ENCODE results near the gene HORMAD2. TPM values are rescaled to one million over a fixed set of nuclear protein-coding genes. Genes with fewer than 3 reads are reported as not detected.
"Not testable (repeated sequence)": the region's sequence is repeated elsewhere in the genome, so short reads cannot be mapped to it uniquely, and the experiment has no call there.

HORMAD2 gene
- total RNA-seq, 1 experiment from 2014 or later, result not detected

- DNase-seq, result no peak
- Histone ChIP-seq H3K9me3 (no peaks in the 10 kb centered on the region), H3K4me3 (no peak overlapping the region), H3K36me3 (no peaks in the 10 kb centered on the region), H3K27me3 (no peaks in the 10 kb centered on the region)
Observed at GRCh38 chr22:30046716-30047363, 33.4 kb upstream of the HORMAD2 start.

- no peak for DNase-seq
- Histone ChIP-seq H3K9me3 (no peaks in the 10 kb centered on the region), H3K27me3 (no peaks in the 10 kb centered on the region), H3K36me3 (no peaks in the 10 kb centered on the region), H3K4me3 (no peak overlapping the region)
Observed at GRCh38 chr22:30047364-30047738, 32.9 kb upstream of the HORMAD2 start.

- Histone ChIP-seq H3K4me3 (no peak overlapping the region), H3K36me3 (no peaks in the 10 kb centered on the region), H3K27me3 (no peaks in the 10 kb centered on the region), H3K9me3 (no peaks in the 10 kb centered on the region)
- DNase-seq, result no peak
Observed at GRCh38 chr22:30048681-30049080, 31.6 kb upstream of the HORMAD2 start.

GRCh38 chr22:30054067-30054763, 26.0 kb upstream of the HORMAD2 start:
- DNase-seq, result no peak
- H3K4me3 ChIP-seq, result no peak overlapping the region
- H3K27me3 ChIP-seq, result no peaks in the 10 kb centered on the region
- 0 out of 2 replicates have a peak, but pooled peaks cover under 1% of the 10 kb centered on the region for H3K9me3 ChIP-seq
- no peaks in the 10 kb centered on the region for H3K36me3 ChIP-seq

- Histone ChIP-seq H3K9me3 (0 out of 2 replicates have a peak, but pooled peaks cover 2% of the 10 kb centered on the region), H3K36me3 (no peaks in the 10 kb centered on the region), H3K4me3 (no peak overlapping the region), H3K27me3 (no peaks in the 10 kb centered on the region)
- DNase-seq, result no peak
Observed at GRCh38 chr22:30054764-30055069, 25.5 kb upstream of the HORMAD2 start.

GRCh38 chr22:30056015-30056414, 24.2 kb upstream of the HORMAD2 start:
- DNase-seq, result no peak

GRCh38 chr22:30057375-30057774, 22.9 kb upstream of the HORMAD2 start:
- Histone ChIP-seq H3K9me3 (0 out of 2 replicates have a peak, but pooled peaks cover 2% of the 10 kb centered on the region), H3K36me3 (no peaks in the 10 kb centered on the region), H3K4me3 (no peak overlapping the region), H3K27me3 (no peaks in the 10 kb centered on the region)
- DNase-seq, result no peak

More at GRCh38 chr22:30056015-30056414, 24.2 kb upstream of the HORMAD2 start:
- Histone ChIP-seq H3K9me3 (0 out of 2 replicates have a peak, but pooled peaks cover 2% of the 10 kb centered on the region), H3K4me3 (no peak overlapping the region), H3K36me3 (no peaks in the 10 kb centered on the region), H3K27me3 (no peaks in the 10 kb centered on the region)

- not testable (repeated sequence) for DNase-seq, H3K27me3 ChIP-seq, H3K9me3 ChIP-seq, H3K4me3 ChIP-seq, H3K36me3 ChIP-seq
Observed at GRCh38 chr22:30059346-30060020, 20.8 kb upstream of the HORMAD2 start.

GRCh38 chr22:30061094-30061493, 19.2 kb upstream of the HORMAD2 start:
- H3K36me3 ChIP-seq, DNase-seq, H3K9me3 ChIP-seq, H3K27me3 ChIP-seq, H3K4me3 ChIP-seq: not testable (repeated sequence)

- Histone ChIP-seq H3K36me3 (no peaks in the 10 kb centered on the region), H3K9me3 (peaks cover 2% of the 10 kb centered on the region; the same call in 1 of the 2 replicates), H3K4me3 (no peak overlapping the region), H3K27me3 (no peaks in the 10 kb centered on the region)
- DNase-seq, result no peak
Observed at GRCh38 chr22:30062259-30062658, 18.0 kb upstream of the HORMAD2 start.

- no peaks in the 10 kb centered on the region for H3K36me3 ChIP-seq
- H3K4me3 ChIP-seq, result no peak overlapping the region
- DNase-seq, result no peak
- peaks cover 2% of the 10 kb centered on the region; the same call in 1 of the 2 replicates for H3K9me3 ChIP-seq
- H3K27me3 ChIP-seq, result no peaks in the 10 kb centered on the region
Observed at GRCh38 chr22:30062950-30063349, 17.3 kb upstream of the HORMAD2 start.

GRCh38 chr22:30064172-30064571, 16.1 kb upstream of the HORMAD2 start:
- no peak for DNase-seq
- no peaks in the 10 kb centered on the region for H3K27me3 ChIP-seq
- no peaks in the 10 kb centered on the region for H3K36me3 ChIP-seq
- peaks cover 2% of the 10 kb centered on the region; the same call in 1 of the 2 replicates for H3K9me3 ChIP-seq
- H3K4me3 ChIP-seq, result no peak overlapping the region

- no peak for DNase-seq
- H3K9me3 ChIP-seq, result no peaks in the 10 kb centered on the region
- no peaks in the 10 kb centered on the region for H3K36me3 ChIP-seq
- H3K27me3 ChIP-seq, result peaks cover 26% of the 10 kb centered on the region
- H3K4me3 ChIP-seq, result no peak overlapping the region
Observed at GRCh38 chr22:30073743-30074142, 6.5 kb upstream of the HORMAD2 start.

- Histone ChIP-seq H3K36me3 (no peaks in the 10 kb centered on the region), H3K9me3 (no peaks in the 10 kb centered on the region), H3K27me3 (peaks cover 26% of the 10 kb centered on the region), H3K4me3 (no peak overlapping the region)
- no peak for DNase-seq
Observed at GRCh38 chr22:30074147-30074546, 6.1 kb upstream of the HORMAD2 start.

- H3K9me3 ChIP-seq, result no peaks in the 10 kb centered on the region
- no peaks in the 10 kb centered on the region for H3K36me3 ChIP-seq
- H3K4me3 ChIP-seq, result no peak overlapping the region
- peaks cover 26% of the 10 kb centered on the region for H3K27me3 ChIP-seq
- DNase-seq, result no peak
Observed at GRCh38 chr22:30074994-30075393, 5.3 kb upstream of the HORMAD2 start.

- DNase-seq, result no peak
- no peaks in the 10 kb centered on the region for H3K36me3 ChIP-seq
- no peak overlapping the region for H3K4me3 ChIP-seq
- H3K27me3 ChIP-seq, result peaks cover 26% of the 10 kb centered on the region
- H3K9me3 ChIP-seq, result no peaks in the 10 kb centered on the region
Observed at GRCh38 chr22:30077279-30077880, 2.9 kb upstream of the HORMAD2 start.

All from MG63 (cell line).